Measurements from ENCODE around the gene TMEM225. TPM values are rescaled to one million over a fixed set of nuclear protein-coding genes. Genes with fewer than 3 reads are reported as not detected.
"Not testable (repeated sequence)": the region's sequence is repeated elsewhere in the genome, so short reads cannot be mapped to it uniquely, and the experiment has no call there.

Gene TMEM225
- total RNA-seq, result not detected
- long read RNA-seq, result 0 reads

GRCh38 chr11:123885570-123885969, at the start of gene TMEM225:
TSS of gene TMEM225 (minus strand) at chr11:123885670. CDS start at chr11:123885425, 245 bp downstream.
- DNase-seq (ENCODE audit: low spot score), result no peak

DNA sequence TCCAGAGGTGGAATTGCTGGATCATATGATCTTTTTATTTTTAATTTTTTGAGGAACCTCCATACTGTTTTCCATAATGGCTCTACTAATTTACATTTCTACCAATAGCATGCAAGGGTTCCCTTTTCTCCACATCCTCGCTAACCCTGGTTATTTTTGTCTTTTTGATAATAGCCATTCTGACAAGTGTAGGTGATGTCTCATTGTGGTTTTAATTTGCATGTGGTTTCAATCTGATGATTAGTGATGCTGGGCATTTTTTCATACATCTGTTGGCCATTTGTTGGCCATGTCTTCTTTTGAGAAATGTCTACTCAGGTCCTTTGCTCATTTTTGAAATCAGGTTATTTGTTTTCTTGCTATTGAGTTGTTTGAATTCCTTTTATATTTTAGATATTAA, 38.6 kb upstream of the TMEM225 start:
- DNase-seq (ENCODE audit: low spot score), result no peak

GRCh38 chr11:123920943-123921342, 35.5 kb upstream of the TMEM225 start:
- DNase-seq (ENCODE audit: low spot score), result no peak

- DNase-seq (ENCODE audit: low spot score), result no peak
Observed at GRCh38 chr11:123905826-123906225, 20.4 kb upstream of the TMEM225 start.

- no peak for DNase-seq (ENCODE audit: low spot score)
Observed at GRCh38 chr11:123904932-123905331, 19.5 kb upstream of the TMEM225 start.

DNA sequence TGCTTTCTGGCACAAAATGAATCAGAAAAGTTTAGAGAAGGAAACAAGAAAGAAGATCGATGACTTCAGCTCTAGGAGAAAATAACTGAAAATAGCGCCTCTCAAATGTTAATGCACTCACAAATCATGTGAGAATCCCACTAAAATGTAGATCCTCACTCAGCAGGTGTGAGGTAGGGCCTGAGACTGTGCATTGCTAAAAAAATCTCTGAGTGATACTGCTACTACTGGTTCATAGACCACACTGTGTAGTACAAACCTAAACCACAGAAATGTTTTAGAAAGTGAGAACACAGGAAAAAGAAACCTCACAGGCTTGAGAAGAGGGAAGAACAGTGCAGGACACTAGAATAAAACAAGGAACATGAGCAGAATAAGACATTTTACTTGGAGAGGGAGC, 18.5 kb upstream of the TMEM225 start:
- no peak for DNase-seq (ENCODE audit: low spot score)

GRCh38 chr11:123901867-123902266, 16.4 kb upstream of the TMEM225 start, which contains the start of gene OR8D4:
TSS of gene OR8D4 (plus strand) at chr11:123902167. CDS start at chr11:123906432, 4,265 bp downstream.
- DNase-seq (ENCODE audit: low spot score), result no peak

GRCh38 chr11:123899792-123900191, 14.3 kb upstream of the TMEM225 start:
- DNase-seq (ENCODE audit: low spot score), result no peak

- no peak for DNase-seq (ENCODE audit: low spot score)
Observed at GRCh38 chr11:123892031-123892430, 6.6 kb upstream of the TMEM225 start.

GRCh38 chr11:123880912-123881311, 4.6 kb downstream of the TMEM225 start:
- DNase-seq (ENCODE audit: low spot score), result no peak

DNA sequence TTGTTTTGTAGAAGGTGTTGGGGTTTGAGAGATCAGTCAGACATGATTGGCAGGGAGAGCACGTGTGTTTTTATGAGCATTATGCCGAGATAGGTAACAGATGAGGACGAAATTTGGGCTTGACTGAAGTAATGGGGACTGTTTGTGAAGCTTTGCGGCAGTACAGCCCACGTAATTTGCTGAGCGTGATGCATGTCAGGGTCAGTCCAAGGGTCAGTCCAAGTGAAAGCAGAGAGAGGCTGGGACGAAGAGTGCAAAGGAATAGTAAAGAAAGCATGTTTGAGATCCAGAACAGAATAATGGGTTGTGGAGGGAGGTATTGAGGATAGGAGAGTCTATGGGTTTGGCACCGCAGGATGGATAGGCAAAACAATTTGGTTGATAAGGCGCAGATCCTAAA, 17.7 kb downstream of the TMEM225 start:
- DNase-seq (ENCODE audit: low spot score), result not testable (repeated sequence)

DNA sequence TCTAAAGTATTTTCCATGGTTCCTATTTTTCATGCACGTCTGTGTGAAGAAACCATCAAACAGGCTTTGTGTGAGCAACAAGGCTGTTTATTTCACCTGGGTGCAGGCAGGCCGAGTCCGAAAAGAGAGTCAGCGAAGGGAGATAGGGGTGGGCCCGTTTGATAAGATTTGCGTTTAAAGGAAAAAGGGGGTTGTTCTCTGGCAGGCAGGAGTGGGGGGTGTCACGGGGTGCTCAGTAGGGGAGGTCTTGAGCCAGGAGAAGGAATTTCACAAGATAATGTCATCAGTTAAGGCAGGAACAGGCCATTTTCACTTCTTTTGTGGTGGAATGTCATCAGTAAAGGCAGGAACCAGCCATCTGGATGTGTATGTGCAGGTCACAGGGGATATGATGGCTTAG, 20.2 kb downstream of the TMEM225 start:
- DNase-seq (ENCODE audit: low spot score), result not testable (repeated sequence)

- DNase-seq (ENCODE audit: low spot score), result no peak
Observed at GRCh38 chr11:123859731-123860130, 25.7 kb downstream of the TMEM225 start.

- no peak for DNase-seq (ENCODE audit: low spot score)
Observed at GRCh38 chr11:123856444-123856843, 29.0 kb downstream of the TMEM225 start.

DNA sequence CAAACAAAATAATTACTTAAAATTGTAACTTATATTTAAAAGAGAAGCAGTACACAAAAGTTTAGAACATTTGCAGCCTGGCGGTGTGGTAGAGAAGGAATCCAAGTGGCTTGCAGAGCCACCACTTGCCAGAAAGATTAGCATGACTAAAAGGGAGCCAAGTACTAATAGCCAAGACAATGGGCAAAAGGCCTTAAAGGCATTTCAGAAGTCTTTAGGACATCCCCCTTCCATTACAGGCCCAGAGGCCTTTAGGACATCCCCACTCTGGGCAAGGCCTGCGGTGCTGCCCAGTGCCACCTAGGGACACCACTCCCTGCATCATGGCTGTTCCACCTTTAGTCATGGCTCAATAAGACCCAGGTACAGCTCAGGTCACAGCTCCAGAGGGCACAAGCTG, 32.4 kb downstream of the TMEM225 start:
- DNase-seq (ENCODE audit: low spot score), result no peak

DNA sequence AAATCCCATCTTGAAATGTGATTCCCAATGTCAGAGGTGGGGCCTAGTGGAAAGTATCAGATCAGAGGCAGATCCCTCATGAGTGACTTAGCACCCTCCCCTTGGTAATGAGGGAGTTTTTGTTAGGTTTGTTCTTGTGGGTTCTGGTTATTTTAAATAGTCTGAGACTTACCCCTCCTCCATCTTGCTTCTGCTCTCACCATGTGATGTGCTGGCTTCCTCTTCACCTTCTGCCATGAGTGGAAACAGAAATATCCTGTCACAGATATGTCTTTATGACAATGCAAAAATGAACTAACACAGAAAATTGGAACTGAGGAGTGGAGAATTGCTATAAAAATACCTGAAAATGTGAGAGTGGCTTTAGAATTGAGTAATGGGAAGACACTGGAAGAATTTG, 33.1 kb downstream of the TMEM225 start:
- no peak for DNase-seq (ENCODE audit: low spot score)

DNA sequence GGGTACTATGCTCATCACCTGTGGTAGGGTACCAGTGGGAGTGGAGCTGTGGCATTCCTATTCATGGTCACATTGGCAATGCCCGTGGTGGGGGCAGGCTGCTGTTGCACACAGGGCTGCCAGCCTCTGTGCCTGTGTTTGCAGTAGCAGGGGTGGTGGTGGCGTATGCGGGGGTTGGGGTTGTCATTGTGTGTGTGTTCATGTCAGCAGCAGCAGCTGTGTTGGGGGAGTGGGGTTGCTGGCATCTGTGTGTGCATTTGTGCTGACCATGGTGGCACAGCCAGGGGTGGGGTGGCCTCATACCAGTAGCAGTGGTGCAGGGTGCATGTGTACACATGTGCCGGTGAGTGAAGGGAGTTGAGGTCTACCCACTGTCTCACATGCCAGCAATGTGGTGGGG, 34.4 kb downstream of the TMEM225 start:
- DNase-seq (ENCODE audit: low spot score), result no peak

DNA sequence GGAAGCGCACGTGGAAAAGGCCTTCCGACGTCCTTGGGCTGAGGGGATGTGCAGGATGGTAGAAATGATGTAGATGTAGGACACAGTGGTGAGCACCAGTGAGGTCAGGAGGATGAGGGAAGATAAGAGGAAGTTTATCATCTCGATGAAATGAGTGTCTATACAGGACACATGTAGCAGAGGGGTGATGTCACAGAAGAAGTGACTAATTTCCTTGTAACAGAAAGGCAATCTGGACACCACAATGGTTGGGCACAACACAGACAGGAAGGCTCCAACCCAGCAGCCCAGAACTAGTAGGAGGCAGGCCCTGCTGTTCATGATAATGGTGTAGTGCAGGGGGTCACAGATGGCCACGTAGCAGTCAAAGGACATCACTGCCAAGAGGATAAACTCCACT, 44.3 kb downstream of the TMEM225 start:
- no peak for DNase-seq (ENCODE audit: low spot score)

DNA sequence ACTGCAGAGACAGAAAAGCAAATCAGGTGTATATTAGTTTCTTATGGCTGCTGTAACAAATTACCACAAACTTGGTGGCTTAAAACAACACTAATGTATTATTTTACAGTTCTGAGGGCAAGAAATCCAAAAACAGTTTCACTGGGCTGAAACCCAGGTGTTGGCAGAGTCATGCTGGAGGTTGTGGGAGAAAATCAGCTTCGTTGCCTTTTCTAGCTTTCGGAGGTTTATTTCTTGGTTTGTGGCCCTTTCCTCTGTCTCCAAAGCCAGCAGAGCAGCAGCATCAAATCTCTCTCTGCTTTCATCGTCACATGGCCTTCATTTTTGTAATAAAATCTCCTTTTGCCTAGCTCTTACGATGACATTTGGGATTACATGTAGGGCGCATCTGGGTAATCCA, 46.3 kb downstream of the TMEM225 start:
- DNase-seq (ENCODE audit: low spot score), result no peak

DNA sequence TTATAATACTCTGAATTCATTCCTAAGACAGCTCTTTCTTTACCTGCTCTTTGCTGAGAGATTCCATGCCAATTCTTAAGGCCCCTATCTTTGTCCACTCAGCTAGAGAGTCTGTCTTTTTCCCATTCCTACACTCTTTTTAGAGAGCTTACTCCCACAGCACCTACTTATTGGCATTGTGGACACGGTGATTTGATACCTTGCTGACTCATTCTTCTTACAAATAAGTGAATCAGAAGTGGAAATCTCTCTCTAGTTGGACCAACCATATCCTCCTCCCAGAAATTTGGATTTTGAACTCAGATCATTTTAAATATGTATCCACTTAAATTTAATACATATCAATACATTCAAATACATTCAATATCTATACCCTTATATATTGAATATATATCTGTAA, 46.8 kb downstream of the TMEM225 start:
- DNase-seq (ENCODE audit: low spot score), result no peak

DNA sequence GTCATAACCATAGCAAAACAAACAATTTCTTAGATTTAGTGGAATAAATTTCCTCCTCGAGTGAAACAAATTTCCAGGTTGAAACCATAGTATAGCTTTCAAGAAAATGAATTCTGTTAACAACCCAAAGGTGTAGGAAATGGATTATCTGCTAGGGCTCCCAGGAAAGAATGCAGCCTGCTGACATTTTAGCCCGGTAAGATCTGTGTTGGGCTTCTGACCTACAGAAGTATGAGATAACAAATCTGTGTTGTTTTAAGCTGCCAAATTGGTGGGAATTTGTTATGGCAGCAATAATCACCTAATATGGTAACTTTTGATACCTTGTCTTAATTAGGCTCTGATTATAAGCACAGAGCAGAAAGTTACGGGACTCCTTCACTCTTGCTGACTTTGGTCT, 47.3 kb downstream of the TMEM225 start:
- DNase-seq (ENCODE audit: low spot score), result no peak

- no peak for DNase-seq (ENCODE audit: low spot score)
Observed at GRCh38 chr11:123833095-123833494, 52.4 kb downstream of the TMEM225 start.

All from mesenteric fat pad (tissue), 1 donor.